Measurements from ENCODE around the gene CLDN34.
A peak's percentile ranks its signal among the peaks of the same experiment; 100 is the strongest.

GRCh38 chrX:10014462-10015354 is 47.5 kb downstream of the CLDN34 start:
- TF ChIP-seq CTCF (IDR thresholded peaks at IDR 0.05), result no peak
- TF ChIP-seq POLR2A (IDR thresholded peaks at IDR 0.05), result peak in 2 of 4 donors; percentile 5 to 18

All from esophagus squamous epithelium (tissue), 4 donors.